Mesendoderm (in vitro differentiated cells): ENCODE results near the gene HOXC4. TPM values are rescaled to one million over a fixed set of nuclear protein-coding genes. Genes with fewer than 3 reads are reported as not detected.
"Not testable (repeated sequence)": the region's sequence is repeated elsewhere in the genome, so short reads cannot be mapped to it uniquely, and the experiment has no call there.

Experiments used
- DNase-seq: peaks from one replicate; pipeline ENCODE4 v3.0.0; 2013
- H2AK5ac ChIP-seq: 2 replicates; pipeline ENCODE4 v1.6.1; 2013; ENCODE audit warnings: low read length, inconsistent platforms
- H2BK120ac ChIP-seq: 2 replicates; pipeline ENCODE4 v1.6.1; 2013; ENCODE audit warnings: low read depth, mild to moderate bottlenecking, low read length, moderate library complexity, mixed read lengths
- H2BK15ac ChIP-seq: replicated peaks from 2 replicates; pipeline ENCODE4 v1.6.1; 2013; ENCODE audit warnings: low read depth, mild to moderate bottlenecking, moderate library complexity
- H2BK5ac ChIP-seq: 2 replicates; pipeline ENCODE4 v1.6.1; 2013; ENCODE audit warnings: low read length, inconsistent platforms
- H3K18ac ChIP-seq: 2 replicates; pipeline ENCODE4 v1.6.1; 2013; ENCODE audit warnings: mild to moderate bottlenecking, low read length, mixed read lengths
- H3K23ac ChIP-seq: one replicate; pipeline ENCODE4 v1.6.1; 2013; ENCODE audit warnings: low read length
- H3K27ac ChIP-seq: 2 replicates; pipeline ENCODE4 v1.5.1; 2013; ENCODE audit warnings: low read depth, mild to moderate bottlenecking, inconsistent platforms, low read length, moderate library complexity
- H3K27me3 ChIP-seq: 2 replicates; pipeline ENCODE4 v1.6.1; 2013; ENCODE audit warnings: low read length, control low read depth, mild to moderate bottlenecking, inconsistent platforms; ENCODE audit not compliant: insufficient read depth, poor library complexity
- H3K36me3 ChIP-seq: 2 replicates; pipeline ENCODE4 v1.6.1; 2013; ENCODE audit warnings: low read length, inconsistent platforms; ENCODE audit not compliant: control insufficient read depth, insufficient read depth
- H3K4ac ChIP-seq: one replicate; pipeline ENCODE4 v1.6.1; 2013; ENCODE audit warnings: low read depth, mild to moderate bottlenecking, low read length, moderate library complexity
- H3K4me1 ChIP-seq: 2 replicates; pipeline ENCODE4 v1.6.1; 2013; ENCODE audit warnings: low read depth, low read length, inconsistent platforms; ENCODE audit not compliant: control insufficient read depth
- H3K4me2 ChIP-seq: 2 replicates; pipeline ENCODE4 v1.6.1; 2013; ENCODE audit warnings: low read length
- H3K4me3 ChIP-seq: 2 replicates; pipeline ENCODE4 v1.5.1; 2013; ENCODE audit warnings: mild to moderate bottlenecking, low read length
- H3K56ac ChIP-seq: one replicate; pipeline ENCODE4 v1.6.1; 2013; ENCODE audit warnings: low read length
- H3K79me1 ChIP-seq: 2 replicates; pipeline ENCODE4 v1.6.1; 2013; ENCODE audit warnings: low read length, inconsistent platforms
- H3K79me2 ChIP-seq: 2 replicates; pipeline ENCODE4 v1.6.1; 2013; ENCODE audit warnings: mild to moderate bottlenecking, low read length; ENCODE audit not compliant: control insufficient read depth, insufficient read depth
- H3K9ac ChIP-seq: 2 replicates; pipeline ENCODE4 v1.6.1; 2013; ENCODE audit warnings: low read length, inconsistent platforms
- H4K5ac ChIP-seq: one replicate; pipeline ENCODE4 v1.6.1; 2013; ENCODE audit warnings: low read length
- H4K8ac ChIP-seq: one replicate; pipeline ENCODE4 v1.6.1; 2013; ENCODE audit warnings: low read depth, mild to moderate bottlenecking, control low read depth, low read length, moderate library complexity
- WGBS: extraction: QIAGEN DNeasy Blood & Tissue Kit; methylation state at CpG from one replicate; pipeline ENCODE4 v1.1.7; 2013; ENCODE audit warnings: low lambda C conversion rate, missing lambda C conversion rate; ENCODE audit not compliant: insufficient coverage; ENCODE audit errors: extremely low coverage; 5-methylcytosine and 5-hydroxymethylcytosine counted together
- small RNA-seq: library from polyadenylated mRNA; stranded (forward); fragments of <200 nt; extraction: miRNeasy Mini kit (QIAGEN cat#:217004); gene quantifications from one replicate; pipeline ENCODE3, GENCODE V24; 2013; ENCODE audit not compliant: insufficient read depth

The HOXC4 gene

DNA sequence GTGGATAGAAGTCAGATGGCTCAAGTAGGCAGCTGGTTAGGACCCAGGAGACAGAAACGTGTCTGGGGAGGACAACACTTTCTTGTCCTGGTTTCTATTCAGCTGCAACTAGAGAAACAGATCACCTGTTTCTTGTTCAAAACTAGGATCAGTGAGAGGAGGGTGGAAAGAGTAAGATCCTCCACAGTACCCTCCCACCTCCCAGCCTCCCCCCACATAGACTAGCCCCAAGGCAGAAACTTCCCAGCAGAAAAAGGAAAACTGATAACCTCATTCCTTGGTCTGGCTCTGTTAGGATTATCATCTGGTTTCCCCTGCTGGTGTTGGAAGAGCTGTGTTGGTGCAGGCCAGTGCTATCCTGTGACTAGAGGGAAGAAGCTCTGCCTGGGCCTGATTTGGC is 50.2 kb downstream of the HOXC4 start:
- H4K5ac ChIP-seq, H3K4me2 ChIP-seq, H2BK15ac ChIP-seq, H2BK5ac ChIP-seq, H3K27ac ChIP-seq, H3K79me1 ChIP-seq, H3K56ac ChIP-seq, H3K36me3 ChIP-seq, H3K4me3 ChIP-seq, H3K4ac ChIP-seq, H3K4me1 ChIP-seq, DNase-seq, H3K9ac ChIP-seq, H4K8ac ChIP-seq, H2AK5ac ChIP-seq, H3K79me2 ChIP-seq, H2BK120ac ChIP-seq, H3K18ac ChIP-seq, H3K23ac ChIP-seq: not testable (repeated sequence)
- peaks cover 16% of the 10 kb centered on the region for H3K27me3 ChIP-seq
- no CpG with 5 or more reads among the region's 1 CpG for WGBS

Small RNAs within 50 kb of the gene (small RNA-seq; reads per million reads assigned to genes)
- gene HOXC5 = not detected
- gene MIR615 = not detected
- not detected for gene RF00019
